MV-4-11 (cell line): ENCODE measurements around the gene METAP1D.

ENCODE experiments used
- DNase-seq: peaks from one replicate; lab custom pipeline; 2025; lab: John Stamatoyannopoulos, UW

Gene METAP1D

GRCh38 chr2:172091761-172092566 lies 92.2 kb downstream of the METAP1D start:
- no peak for DNase-seq

DNA sequence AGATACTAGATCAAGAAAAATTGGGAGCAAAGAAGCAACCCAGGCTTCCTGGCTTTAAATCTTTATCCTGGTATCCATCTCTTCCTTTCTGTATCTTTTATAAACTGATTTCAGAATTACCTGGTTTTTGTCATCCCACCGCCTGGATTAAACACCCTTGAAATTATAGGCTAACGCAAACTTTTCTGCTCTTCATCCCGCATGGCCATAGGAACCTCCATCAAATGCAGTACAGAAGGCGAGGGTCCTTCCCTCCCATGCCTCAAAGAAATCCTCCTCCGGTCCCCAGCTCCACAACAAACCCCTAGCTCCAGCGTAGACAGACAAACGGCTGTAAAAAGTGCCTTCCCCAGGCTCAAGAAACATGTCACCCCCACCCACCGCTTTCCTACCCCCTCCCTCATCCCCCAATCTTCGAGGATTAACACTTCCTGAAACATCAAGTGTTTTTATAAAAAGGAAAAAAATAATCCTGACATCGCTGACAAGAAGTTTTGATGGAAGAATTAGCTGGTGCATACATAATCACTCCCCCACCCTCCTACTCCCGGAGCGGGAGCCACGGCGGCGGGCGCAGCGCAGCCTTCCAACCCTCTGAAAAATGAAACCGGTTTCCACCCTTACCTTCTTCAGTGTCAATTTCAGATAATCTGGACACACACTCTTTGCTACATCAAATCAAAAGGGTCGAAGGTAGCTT lies 93.1 kb downstream of the METAP1D start:
- no peak for DNase-seq

DNA sequence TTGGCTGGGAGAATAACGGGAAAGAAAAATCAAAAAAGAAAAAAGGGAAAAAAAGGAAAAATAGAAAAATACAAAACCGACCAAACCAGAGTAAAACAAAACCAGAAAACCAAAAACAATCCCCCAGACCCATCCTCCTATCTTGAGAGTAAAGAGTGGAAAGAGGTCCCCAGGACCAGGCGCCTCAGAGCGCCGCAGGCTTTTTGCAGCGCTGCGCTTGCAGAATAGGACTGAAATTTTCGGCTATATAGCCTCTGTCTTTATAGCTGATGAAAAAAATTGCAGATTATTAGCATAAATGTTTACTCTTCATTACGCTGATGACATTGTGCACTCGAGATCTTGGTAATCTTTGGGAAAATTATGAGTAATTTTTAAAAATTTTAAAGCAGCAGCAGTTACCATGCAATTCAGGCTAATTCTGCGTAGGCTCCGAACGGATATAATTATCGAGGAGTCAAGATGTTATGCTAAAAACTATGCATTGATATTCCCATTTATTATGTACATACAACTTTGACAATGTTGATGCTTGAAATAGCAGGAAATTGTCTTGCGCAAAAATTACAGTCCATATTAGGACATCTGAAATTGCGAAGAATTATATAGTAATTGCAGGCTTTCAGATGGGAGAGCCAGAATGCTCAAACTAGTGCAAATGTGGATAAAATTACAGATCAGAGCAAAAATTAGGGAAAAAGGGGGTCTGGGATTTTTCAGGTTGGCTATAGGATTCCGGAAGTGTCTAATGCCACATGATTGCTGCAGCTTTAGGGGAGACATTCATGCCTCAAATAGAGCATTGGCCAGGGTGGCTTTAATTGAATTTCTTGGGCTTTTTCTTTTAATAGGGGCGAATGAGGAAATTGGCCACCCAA lies 93.9 kb downstream of the METAP1D start:
- DNase-seq: no peak

GRCh38 chr2:172094294-172095145 lies 94.8 kb downstream of the METAP1D start:
- DNase-seq: no peak

DNA sequence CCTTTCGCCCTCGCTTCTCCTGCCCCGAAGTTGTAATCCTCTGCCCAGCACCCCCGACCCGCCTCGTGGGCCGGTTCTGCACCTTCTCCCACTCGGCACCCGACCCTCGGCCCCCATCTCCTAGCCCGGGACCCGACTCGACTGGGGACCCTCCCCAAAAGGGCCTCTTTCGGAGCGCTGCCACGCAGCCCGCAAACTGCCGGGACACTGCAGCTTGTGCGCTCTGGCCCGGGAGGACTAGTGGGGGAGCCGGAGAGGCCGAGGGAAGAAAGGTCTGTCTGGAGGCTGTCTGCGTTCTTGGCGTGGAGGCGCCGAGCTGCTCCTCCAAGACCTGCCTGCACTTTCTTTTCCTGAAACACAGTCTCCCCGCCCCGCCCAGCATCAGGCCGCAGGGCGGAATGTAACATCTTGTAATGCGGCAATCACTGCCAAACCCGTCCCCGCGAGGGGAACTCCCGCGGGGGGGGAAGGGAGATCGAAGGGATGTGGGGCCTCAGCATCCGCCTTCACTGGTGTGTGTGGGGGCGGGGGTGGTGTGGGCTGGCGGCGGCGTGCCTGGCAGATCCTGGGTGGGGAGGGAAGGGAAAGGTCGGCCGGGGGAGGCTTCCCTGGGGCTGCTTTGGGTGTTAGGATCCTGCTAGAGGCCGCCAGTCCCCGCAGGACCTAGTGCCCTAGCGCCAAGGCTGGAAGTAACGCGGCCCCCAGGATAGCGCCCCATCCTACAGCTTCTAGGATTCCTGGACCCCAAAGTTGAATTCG lies 95.6 kb downstream of the METAP1D start:
- peak; percentile 54 for DNase-seq

- DNase-seq: no peak
Measured at GRCh38 chr2:172095905-172096625, 96.3 kb downstream of the METAP1D start.

- peak; percentile 15 for DNase-seq
Measured at GRCh38 chr2:172096626-172097547, 97.1 kb downstream of the METAP1D start.

DNA sequence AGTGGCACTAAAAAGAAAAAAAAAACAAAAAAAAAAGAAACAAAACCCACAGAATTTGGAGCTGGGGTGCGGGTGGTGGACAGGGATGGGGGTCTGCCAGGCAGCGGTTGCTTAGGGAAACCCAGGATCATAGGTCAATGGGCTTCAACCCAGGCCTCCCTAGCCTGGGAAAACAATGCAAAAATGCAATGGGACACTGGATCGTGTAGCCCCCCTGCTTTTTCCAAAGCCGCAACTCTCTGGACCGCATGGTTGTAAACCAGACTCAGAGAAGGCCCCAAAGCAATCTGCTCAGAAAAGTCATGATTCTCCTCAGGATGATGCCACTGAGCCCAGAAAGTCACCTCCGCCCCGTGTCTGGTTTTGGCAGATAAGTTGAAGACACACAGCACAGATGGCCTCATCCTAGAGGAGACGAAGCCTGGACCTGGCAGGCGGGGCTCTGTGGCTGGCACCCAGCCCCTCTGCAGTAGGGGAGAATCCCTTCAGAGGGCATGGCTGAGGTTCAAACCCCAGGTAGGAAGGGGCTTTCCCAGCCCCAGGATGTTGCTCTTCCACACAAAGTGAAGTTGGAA lies 97.9 kb downstream of the METAP1D start:
- DNase-seq: no peak

GRCh38 chr2:172098287-172098649 lies 98.5 kb downstream of the METAP1D start:
- no peak for DNase-seq

- peak; percentile 54 for DNase-seq
Measured at GRCh38 chr2:172098650-172099471, 99.1 kb downstream of the METAP1D start.

DNA sequence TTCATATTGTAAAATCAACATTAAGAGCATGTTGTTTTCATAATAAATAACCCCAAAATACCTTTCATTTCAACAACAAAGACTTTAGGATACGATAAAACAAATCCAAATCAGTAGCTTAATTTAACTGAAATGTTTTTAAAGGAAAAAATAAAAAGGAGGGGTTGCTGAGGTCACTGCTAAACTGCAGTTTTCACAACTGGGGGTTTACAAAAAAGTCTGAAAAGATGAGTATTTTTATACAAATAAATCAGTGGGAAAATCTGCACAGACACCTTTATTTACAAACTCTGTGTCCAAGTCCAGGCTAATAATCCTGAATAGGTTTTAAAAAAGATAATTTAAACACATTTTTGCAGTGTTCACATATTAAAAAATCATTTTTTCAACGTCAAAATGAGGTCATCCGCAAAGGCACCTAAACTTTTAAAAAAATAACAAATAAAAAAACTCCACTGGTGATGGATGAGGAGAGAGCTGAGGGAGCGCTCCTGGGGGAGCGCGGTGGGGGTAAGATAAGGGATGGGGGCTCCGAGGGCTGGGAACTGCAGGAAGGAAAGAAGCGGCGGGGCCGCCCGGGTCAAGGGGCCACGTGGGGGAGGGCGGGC lies 99.8 kb downstream of the METAP1D start:
- no peak for DNase-seq

- DNase-seq: no peak
Measured at GRCh38 chr2:172100080-172100934, 100.6 kb downstream of the METAP1D start.

- DNase-seq: no peak
Measured at GRCh38 chr2:172100935-172101820, 101.4 kb downstream of the METAP1D start.

DNA sequence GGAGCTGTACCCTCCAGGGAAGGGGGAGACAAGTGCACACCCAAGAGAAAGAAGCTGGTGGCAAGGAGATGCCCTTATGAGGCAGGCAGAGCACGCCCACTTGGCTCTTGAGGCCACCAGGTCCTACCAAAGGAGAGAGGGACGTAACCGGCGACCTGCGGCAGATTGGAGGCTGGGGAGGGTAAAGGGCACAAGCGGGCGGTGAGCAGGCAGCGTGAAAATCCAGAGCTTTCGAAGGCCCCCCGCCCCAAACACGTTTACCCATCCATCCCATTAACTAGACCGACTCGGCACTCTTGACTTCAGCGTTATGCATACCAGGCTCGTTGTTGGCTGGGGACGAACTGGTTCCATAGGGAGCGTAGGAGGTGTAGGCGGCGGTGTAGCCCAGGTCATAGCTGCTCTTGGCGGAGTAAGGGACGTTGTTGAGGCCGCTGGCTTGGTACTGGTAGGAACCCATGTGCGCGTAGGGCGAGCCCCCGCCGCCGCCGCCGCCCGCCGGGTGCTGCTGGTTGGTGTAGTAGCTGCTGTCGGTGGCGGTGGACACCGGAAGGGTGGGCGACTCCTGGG lies 102.2 kb downstream of the METAP1D start:
- DNase-seq: no peak
